Measurements from ENCODE around the gene CPNE1.
"Not testable (repeated sequence)": the region's sequence is repeated elsewhere in the genome, so short reads cannot be mapped to it uniquely, and the experiment has no call there.

CPNE1 gene
- total RNA-seq, result 51.1 to 99.5 reads per million in 2 donors

DNA sequence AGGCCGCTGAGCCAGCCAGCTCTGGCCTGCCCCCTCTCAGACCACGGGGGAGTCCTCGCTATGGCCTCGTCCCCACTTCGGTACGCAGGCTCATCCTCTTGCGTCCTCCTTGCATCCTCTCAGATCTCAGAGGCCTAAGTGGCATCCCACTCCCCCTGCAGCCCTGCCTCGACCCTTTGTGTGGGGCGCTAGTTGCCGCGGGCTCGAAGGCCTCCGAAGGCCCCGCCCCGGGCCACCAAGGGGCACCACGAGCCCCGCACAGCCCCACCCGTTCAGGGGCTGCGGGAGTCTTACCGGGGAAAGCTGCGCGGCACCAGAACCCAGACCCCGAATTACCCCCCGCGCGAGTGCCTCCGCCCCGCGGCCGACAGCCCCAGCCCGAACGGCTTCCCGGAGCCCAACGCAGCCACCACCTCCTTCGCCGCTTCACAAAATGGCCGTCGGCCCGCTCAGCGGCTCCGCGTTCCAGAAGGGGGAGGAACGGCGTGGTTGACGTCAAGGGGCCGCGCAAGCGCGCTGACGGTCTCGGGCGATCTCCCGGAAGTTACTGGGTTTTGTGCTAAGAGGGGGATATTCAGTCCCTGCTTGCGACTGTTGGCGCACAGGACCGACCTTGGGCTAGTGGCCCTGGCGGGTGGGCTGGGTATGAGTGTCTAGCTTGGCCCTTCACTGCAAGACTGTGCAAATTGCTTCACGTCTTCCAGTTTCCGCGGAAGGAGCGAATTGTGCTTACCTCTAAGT is at the start of gene CPNE1, which contains the start of gene RBM12:
TSS of gene CPNE1 (minus strand) at position 435 of the 741 bp plus-strand sequence. CDS start 31,977 bp downstream, outside the sequence.
TSS of gene RBM12 (minus strand) at position 435 of the 741 bp plus-strand sequence. CDS start 9,578 bp downstream, outside the sequence.
- peak; percentile 82 to 95 (median 90) for DNase-seq

DNA sequence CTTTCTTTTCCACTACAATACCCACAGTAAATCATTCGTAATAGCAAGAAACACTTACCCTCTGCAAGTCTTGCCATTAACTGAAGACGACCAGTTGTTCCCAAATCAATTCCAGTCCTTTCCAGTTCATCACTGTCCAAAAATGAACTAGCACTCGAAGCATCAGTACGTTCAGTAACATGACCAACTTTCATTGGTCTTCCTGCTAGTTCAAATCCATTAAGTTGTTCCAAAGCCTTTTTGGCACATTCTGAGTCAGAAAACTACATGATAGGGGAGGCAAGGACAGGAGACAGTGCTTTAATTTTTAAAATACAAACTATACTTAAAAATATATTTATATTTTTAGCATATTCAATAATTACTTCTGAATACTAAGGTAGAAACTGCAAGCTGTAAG is 49.4 kb upstream of the CPNE1 start:
- no peak for DNase-seq

DNA sequence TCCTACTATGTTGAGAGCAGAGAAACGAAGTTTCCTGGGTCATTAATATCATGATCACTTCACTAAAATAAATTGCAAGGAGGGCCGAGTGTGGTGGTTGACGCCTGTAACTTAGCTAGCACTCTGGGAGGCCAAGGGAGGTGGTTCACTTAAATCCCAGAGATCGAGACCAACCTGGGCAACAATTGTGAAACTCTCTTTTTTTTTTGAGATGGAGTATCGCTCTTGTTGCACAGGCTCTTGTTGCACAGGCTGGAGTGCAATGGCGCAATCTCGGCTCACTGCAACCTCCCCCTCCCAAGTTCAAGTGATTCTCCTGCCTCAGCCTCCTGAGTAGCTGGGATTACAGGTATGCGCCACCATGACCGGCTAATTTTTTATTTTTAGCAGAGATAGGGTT is 48.4 kb upstream of the CPNE1 start:
- not testable (repeated sequence) for DNase-seq

DNA sequence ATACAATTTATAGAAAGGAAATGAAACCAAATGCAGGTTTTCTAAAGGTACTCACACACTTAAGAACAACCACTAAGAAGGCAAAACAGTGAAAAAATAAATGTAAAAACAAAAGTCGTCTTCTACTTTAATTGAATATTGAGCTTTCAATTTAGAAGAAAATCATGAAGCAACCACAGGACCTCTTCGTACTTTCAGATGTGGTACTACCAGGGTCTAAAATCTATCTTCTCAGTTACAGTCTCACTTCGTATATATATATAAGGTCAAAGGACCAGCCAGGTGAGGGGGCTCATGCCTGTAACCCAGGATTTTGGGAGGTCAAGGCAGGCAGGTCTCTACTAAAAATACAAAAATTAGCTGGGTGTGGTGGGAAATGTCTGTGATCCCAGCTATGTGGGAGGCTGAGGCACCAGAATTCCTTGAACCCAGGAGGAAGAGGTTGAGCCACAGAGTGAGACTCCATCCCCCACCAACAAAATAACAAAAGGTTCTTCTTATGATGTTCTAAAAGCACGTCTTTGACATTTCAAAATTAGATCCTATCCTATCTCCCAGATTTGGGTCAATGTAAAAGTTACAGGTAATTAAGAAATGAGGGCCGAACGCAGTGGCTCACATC is 47.0 kb upstream of the CPNE1 start:
- peak in 1 of 5 experiments; percentile 54 for DNase-seq

DNA sequence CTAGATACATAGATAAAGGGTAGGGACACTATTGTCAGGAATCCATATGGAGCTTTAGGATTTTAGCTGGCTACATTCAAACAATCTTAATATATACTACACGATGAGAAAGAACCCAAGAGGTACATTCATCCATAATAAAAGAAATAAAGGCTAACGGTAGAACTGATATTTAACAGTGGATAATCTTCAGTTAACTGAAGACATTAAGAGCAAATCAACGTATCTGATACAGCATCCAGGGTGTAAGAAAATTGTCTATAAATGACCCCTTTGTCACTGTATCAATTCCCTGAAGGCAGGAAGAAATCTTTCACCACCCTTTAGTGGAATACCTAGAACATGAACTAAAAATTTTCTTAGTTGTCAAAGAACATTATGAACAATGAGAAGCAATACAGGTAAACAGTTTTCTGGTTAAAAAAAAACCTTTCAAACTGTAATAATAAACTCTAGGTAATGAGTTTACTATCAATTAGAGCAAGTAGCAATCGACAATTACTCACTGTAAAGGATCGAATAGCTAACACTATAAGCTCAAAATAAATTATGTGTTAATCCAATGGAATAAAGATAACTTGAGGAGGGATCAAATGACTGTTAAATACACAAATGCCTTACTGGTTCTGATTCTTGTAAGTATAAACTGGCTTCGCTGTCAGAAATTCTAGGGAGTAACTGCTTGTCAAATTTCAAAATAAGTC is 46.3 kb upstream of the CPNE1 start:
- no peak for DNase-seq

DNA sequence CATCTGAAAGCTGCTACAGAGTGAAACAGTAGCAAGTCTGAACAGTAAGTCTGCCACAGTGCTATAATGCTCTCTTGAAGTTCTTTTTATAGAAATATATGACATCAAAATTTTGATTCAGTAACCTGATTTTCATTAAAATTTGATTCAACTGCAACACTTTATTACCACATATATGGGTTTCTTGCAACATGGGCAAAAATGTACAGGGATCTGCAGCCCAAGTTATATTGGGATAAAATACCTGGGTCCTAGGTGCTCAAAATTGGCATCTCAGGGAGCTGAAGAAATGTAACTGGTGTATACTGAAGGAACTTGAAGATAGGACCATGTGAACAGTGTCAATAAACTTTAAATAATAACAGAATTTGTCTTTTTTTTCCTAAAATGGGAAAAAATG is 45.3 kb upstream of the CPNE1 start:
- no peak for DNase-seq

DNA sequence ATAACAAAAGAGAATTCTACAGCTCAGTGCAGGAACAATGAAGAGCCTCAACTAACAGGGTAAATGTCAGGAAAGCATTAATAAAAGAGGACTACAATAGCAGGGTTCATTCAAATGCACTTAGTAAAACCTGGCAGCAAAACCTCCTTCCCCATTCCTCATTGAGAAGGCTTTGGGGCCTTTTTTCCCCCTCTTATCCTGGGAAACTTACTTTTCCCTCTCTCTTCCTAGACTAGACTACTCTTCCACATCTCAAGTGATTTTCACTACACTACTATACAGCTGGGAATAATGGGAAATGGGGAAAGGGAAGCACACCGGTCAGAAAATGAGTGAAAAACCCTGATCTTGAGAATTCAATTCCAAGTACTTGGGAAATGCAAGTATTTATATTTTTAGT is 44.6 kb upstream of the CPNE1 start:
- no peak for DNase-seq

DNA sequence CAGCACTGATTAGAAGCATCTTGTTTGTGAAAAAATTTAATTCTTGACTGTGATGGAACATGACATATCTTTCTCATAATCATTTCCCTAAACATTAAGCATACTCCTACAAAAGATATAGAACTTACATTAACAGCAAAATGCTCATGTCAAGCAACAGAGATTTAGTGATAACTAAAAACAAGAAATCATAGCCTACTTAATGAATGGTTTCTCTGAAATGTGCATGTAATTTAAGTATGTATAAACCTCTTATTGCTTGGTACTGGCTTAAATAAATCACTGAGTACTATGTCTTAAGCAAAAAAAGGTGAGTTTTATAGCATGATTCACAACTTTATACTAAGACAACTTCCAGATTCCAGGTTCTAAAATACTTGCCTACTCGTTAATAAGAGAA is 43.8 kb upstream of the CPNE1 start:
- DNase-seq, result no peak

DNA sequence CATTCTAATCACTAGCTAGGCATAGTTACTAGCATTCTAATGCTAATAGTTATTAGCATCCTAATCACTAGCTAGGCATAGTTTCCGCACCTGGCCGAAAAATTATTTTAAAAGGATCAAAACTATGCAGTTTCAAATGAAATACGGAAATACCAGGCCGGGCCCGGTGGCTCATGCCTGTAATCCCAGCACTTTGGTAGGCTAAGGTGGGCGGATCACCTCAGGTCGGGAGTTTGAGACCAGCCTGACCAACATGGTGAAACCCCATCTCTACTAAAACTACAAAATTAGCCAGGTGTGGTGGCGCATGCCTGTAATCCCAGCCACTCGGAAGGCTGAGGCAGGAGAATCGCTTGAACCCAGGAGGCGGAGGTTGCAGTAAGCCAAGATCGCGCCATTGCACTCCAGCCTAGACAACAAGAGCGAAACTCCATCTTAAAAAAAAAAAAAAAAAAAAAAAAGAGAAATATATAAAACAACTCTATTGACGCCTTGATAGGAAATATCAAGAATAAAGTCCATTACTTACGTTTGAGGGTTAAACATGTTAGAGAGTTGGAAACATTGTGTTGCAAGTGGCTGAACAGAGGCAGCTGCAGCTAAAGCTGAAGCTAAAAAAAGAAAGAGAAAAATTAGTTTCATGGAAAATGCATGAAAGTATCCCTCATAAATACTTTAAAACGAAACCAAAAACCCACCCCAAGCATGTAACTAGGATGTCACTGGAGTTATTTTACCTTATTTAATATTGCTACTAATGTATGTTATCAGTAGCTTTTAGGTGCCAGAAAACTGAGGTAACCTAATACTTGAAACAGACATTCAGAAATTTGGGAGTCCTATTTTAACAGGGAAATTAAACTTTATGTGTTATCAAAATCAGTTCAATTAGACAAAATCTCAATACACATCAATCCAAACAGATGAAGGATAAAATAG is 42.2 kb upstream of the CPNE1 start:
- not testable (repeated sequence) for DNase-seq

DNA sequence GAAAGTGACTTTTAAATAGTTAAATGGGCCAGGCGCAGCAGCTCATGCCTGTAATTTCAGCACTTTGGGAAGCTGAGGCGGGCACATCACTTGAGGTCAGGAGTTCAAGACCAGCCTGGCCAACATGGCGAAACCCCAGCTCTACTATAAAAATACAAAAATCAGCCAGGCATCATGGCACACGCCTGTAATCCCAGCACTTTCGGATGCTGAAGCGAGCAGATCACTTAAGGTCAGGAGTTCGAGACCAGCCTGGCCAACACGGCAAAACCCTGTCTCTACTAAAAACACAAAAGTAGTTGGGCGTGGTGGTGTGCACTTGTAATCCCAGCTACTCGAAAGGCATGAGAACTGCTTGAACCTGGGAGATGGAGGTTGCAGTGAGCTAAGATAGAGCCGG is 41.2 kb upstream of the CPNE1 start:
- not testable (repeated sequence) for DNase-seq

DNA sequence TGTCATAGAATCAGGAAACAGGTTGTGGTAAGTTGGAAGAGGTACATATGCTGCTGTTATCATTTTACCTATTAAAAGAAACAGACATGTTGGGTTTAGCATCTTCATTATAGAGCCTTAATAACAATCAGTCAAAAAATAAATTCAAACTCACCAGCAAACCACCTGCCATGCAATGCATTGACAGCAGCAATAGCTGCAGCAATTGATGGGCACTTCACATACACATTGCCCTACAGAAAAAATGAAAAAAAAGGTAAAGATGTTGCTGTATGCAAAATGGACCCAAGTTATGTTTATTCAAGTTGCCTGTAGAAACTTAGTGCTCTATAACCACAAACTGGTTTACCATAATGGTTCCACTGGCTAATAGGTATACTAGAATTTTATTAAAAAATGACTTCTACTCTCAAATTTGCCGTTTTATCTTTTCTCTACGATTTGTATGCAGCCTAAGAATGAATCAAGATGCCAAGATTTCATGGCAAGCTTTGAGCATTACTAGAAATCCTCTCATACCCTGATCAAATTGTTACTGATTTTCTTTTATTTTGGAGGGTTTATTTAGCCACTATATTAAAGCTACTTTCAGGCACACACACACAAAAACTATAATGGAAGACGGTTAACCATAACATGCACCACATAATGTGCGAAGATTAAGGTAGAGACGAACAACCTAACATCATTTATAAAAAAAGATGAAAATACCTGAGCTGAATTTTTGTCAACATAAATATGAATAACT is 40.0 kb upstream of the CPNE1 start:
- DNase-seq, result no peak

DNA sequence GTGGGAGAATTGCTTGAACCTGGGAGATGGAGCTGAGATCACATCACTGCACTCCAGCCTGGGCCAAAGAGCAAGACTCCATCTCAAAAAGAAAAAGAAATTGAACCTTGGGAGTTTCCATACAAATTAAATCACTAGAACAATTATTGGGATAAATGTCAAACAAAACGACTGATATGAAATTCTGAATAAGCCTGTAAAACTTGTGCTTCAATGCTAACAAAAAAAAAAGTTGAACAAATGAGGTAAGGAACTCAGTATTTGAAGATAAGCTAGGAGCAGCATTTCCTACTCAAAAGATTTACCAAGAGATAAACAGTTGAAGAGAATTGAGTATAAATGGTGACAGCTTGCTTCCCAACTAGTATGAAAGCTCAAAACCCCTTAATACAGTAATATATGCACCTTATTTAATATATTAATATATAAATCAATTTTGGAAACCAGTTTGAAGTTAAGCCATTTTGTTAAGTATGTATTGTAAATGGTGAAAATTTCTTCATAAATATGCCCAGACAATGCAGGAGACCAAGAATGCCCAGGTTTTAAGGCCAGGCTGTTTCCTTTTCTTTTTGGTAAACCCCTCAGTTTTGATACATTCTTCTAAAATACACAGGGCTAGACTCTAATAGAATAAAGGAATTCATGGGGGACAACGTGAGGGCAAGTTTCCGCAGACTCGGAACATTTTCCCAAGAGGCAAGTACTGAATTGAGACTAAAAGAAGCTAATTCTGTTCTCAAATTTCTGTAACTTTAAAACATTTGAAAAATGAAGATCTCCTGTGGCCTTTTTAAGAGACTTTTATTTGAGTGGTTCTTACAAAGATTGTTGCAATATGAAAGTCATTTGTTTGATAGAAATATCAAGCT is 38.4 kb upstream of the CPNE1 start:
- no peak for DNase-seq

DNA sequence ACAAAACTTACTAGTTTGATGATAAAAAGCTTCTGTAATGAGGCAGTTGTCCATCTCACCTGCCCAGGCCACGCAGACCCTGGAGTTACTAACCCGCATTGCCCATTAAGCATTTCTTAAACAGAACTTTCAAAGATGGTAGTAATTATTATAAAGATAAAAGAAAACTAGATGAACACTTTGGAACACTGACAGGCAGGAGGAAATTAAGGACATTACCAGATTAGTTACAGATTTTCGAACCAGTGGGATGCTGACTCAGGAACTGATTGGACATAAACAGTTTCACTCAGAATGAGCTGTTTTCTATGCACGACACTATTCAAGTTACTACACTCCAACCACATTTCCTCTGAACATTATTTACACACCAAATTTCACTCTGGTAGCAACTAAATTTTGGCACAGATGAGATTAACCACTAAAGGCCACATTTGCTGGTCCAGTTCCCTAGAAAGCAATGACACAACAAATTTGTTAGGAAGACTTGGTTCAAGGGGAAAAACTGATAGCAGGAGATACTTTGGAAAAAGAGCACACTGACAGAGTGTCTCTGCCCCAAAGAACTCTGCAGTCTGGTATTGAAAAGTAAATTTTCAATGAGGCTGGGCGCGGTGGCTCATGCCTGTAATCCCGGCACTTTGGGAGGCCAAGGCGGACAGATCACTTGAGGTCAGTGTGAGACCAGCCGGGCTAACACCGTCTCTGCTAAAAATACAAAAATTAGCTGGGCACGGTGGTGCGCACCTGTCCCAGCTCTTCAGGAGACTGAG is 37.5 kb upstream of the CPNE1 start:
- DNase-seq, result no peak

DNA sequence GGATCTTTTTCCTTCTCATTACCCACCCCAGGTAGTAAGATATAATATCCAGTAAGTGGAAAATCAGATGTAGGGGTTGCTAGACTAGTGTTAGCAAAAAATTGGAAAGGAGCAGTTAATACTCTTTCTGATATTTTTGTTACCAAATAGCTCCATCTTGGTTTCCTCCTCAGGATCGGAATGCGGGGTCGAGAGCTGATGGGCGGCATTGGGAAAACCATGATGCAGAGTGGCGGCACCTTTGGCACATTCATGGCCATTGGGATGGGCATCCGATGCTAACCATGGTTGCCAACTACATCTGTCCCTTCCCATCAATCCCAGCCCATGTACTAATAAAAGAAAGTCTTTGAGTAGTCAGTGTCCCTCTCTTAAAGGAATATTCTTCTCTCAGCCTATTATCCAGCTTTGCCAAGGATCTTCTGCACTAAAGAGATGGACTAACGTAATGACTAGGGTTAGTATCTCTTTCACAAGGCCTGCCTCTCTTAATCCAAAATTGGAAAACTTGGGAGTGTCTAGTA is 36.0 kb upstream of the CPNE1 start:
- no peak for DNase-seq

DNA sequence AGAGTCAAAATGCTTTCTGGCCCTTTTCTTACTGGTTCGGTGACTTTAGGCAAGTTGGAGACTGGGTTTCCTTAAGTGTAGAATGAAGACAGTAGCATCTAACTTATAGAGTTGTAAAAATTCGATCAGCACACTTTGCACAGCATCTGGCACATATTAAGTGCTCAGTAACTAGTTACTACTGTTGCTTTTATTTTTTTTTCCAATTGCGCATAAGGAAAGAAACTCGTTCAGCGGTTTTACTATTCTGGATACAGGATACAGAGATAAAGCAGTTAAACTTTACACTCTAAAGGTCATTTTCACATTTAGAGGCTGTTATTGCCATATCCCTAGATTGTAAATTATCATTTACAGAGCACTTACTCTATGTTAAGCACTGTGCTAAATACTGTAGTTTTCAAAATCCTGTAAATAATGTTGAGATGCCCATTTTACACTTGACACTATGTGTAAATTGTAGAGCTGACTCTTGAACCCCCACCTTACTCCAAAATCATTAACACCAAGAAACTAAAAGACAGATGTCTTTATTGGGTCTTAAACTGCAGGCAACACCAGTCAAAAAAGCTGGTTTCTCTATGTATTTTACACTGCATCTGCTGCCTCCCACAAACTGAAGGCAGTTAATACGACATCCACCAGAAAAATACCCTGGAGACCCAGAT is 35.4 kb upstream of the CPNE1 start:
- DNase-seq, result no peak

DNA sequence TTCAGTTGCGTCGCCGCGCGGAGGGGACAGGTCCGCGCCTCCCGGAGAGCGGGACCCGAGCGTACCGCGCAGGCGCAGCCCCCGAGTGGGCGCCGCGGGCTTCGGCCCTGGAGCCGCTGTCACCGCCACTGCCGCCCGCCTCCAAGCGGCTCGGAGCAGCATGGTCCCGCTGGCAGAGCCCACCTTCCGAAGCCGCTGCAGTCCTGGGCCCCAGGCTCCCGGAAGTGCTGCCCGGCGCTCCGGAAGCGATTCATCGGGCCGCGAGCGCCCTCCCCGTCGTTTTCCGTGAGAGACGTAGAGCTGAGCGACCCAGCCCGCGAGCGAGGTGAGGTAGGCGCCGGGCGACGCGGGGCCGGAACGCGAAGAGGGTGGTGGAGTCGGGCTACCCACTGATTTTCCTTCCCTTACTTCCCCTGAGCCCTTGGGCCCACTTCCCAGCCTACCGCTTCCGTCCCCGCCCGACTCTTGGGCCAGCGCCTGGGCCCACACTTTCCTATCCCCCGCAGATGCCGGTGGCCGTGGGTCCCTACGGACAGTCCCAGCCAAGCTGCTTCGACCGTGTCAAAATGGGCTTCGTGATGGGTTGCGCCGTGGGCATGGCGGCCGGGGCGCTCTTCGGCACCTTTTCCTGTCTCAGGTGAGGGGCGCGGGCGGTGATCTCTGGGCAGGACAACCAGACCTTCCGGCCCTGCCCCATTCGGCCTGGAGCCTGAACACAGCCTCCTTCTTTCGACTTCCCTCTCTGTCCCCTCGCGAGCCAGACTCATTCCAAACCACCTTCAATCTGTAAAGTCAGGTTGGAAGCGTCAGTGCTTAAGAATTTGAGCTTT is 34.6 kb upstream of the CPNE1 start, which contains the start of the genes NFS1 and ROMO1:
TSS of gene NFS1 (minus strand) at position 226 of the 830 bp plus-strand sequence. CDS start at position 162, 64 bp downstream.
TSS of gene ROMO1 (plus strand) at position 279 of the 830 bp plus-strand sequence. CDS start at position 507, 228 bp downstream.
- DNase-seq, result peak; percentile 77 to 91 (median 82)

DNA sequence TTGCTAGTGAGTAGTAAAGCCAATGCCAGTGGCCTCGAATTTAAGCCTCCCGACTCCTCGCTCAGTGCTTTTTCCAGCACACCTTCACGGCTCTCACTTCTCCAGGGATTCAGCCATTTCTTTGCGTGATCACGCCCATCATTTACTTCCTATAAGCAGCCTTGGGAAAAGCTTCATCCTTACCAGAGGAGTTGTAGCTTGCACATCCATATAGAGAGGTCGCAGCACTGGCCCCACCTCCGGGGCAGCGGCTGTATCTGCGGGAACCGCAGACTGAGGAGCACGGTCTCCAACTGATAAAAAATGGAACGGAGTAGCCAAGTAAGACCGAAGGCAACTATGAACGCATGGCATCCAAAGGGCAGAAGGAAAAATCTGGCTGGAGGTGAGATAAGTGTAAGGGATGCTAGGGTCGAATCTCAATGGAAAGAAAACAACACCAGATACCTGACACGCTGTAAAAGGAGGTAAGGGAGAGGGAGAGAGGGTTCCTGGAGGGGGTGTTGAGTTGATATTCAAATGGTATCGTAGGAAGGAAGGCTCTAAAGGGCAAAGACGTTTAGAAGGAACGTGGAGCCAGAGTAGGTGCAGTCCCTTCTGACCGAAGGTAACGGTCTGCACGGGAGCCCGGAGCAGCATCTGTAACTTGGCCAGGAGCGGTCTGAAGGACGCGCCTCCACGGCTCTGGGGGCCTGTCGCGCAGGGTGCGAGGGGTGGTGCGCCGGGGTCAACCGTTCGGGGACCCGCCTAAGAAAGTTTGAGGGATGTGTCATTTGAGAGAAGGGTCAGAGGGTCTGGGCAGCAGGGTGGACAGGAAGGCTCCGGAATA is 33.8 kb upstream of the CPNE1 start:
- peak in 2 of 5 experiments; percentile 2 to 15 for DNase-seq
